Keratinocyte (primary cell): Measurements from ENCODE around the gene C16orf82.

ENCODE experiments used
- CTCF ChIP-seq, 3 experiments: IDR thresholded peaks in 1 of 3; conservative IDR thresholded peaks in 1 of 3; optimal IDR thresholded peaks in 1 of 3; 2 replicates in 2 of 3; 3 replicates in 1 of 3; pipeline versions ENCODE3 to v1.5.1; 2011; ENCODE audit warnings: low read length in 3 of 3, mild to moderate bottlenecking in 3 of 3, moderate library complexity in 2 of 3, control low read depth in 1 of 3, inconsistent platforms in 1 of 3; ENCODE audit not compliant: insufficient read depth in 2 of 3; ENCODE audit errors: extremely low read depth in 1 of 3
- EZH2 ChIP-seq: IDR thresholded peaks from one replicate; pipeline ENCODE4 v1.6.1; 2012; ENCODE audit warnings: inconsistent platforms, mild to moderate bottlenecking, low read length, moderate library complexity

- TF ChIP-seq CTCF (optimal IDR thresholded peaks at IDR 0.05 in 1 of 3, IDR thresholded peaks at IDR 0.05 in 1 of 3, conservative IDR thresholded peaks at IDR 0.05 in 1 of 3; ENCODE audit: extremely low read depth in 1 of 3, insufficient read depth in 2 of 3, low read length in 3 of 3) (no peak), EZH2 (no peak)
These were observed 45.5 kb downstream of the C16orf82 start for GRCh38 chr16:27112093-27112811.
